ENCODE data around the gene SHISAL1.

- TF ChIP-seq CTCF (IDR thresholded peaks at IDR 0.05; ENCODE audit: low read length) (no peak), EZH2phosphoT487 (IDR thresholded peaks at IDR 0.05; ENCODE audit: low read length) (no peak), EZH2 (optimal IDR thresholded peaks at IDR 0.05; ENCODE audit: low read depth, low read length) (no peak)
Observed at GRCh38 chr22:44286646-44287045, 26.1 kb downstream of the SHISAL1 start.
